Body of pancreas (tissue), 4 donors: Measurements from ENCODE around the gene SEMA4C. TPM values are rescaled to one million over a fixed set of nuclear protein-coding genes. Genes with fewer than 3 reads are reported as not detected.
A peak's percentile ranks its signal among the peaks of the same experiment; 100 is the strongest.

Source experiments
- ATAC-seq: fragments of 150-250 bp; one replicate; pipeline ENCODE4 v1.9.1; 2016
- DNase-seq, 4 donors: peaks; one replicate each; pipeline ENCODE4 v3.0.0-alpha.2; 2019
- H3K27ac ChIP-seq, 4 donors: fragments of 200-600 bp; sonication (generic); 1 replicate in 3 of 4; 2 replicates in 1 of 4; pipeline versions ENCODE4 v1.5.1 to v1.6.1; 2016 to 2019; ENCODE audit warnings: mild to moderate bottlenecking in 1 of 4, mixed read lengths in 1 of 4, moderate library complexity in 1 of 4
- H3K27me3 ChIP-seq, 2 donors: fragments of 200-600 bp; sonication (generic); one replicate each; pipeline ENCODE4 v1.6.0; 2016; ENCODE audit warnings: mild to moderate bottlenecking in 1 of 2
- H3K36me3 ChIP-seq, 2 donors: fragments of 200-600 bp; sonication (generic); replicated peaks in 1 of 2; 2 replicates each; pipeline ENCODE4 v1.5.1; 2016; ENCODE audit warnings: low read depth in 2 of 2; ENCODE audit not compliant: insufficient read depth in 1 of 2
- H3K4me1 ChIP-seq: fragments of 200-600 bp; sonication (generic); one replicate; pipeline ENCODE4 v1.6.0; 2016
- H3K4me3 ChIP-seq, 2 donors: fragments of 200-600 bp; sonication (generic); 1 replicate in 1 of 2; 2 replicates in 1 of 2; pipeline ENCODE4 v1.5.1; 2016 to 2019
- H3K9me3 ChIP-seq, 3 donors: fragments of 200-600 bp; sonication (generic); 1 replicate in 2 of 3; 2 replicates in 1 of 3; pipeline ENCODE4 v1.5.1; 2016
- CTCF ChIP-seq, 7 experiments: fragments of 450-650 bp in 4 of 7; fragments of 200-600 bp in 3 of 7; sonication (generic) in 3 of 7; IDR thresholded peaks; one replicate each; pipeline ENCODE4 v1.5.1; 2016 to 2019; ENCODE audit warnings: antibody characterized with exemption in 7 of 7
- POLR2A ChIP-seq, 3 donors: fragments of 450-650 bp; IDR thresholded peaks; one replicate each; pipeline ENCODE4 v1.6.1; 2016; ENCODE audit warnings: antibody characterized with exemption in 3 of 3, mild to moderate bottlenecking in 2 of 3
- WGBS, 2 donors: methylation state at CpG; one replicate each; pipeline ENCODE4 v1.1.5; 2017; 5-methylcytosine and 5-hydroxymethylcytosine counted together
- intact Hi-C: fragments of 100-400 bp; cut with DNase I; formaldehyde crosslinking; loops from one replicate; pipeline ENCODE4 v1.15.1; 2023
- total RNA-seq, 2 donors: library from RNA; depleted of rRNA; stranded (reverse); fragments of >200 nt; gene quantifications; one replicate each; pipeline ENCODE4 v1.1.0, GENCODE V29; 2016

Gene SEMA4C
- total RNA-seq, 2 donors from 2014 or later, result 11.2 to 13.7 TPM

- no peaks in the 10 kb centered on the region for H3K9me3 ChIP-seq
- no peaks in the 10 kb centered on the region for H3K36me3 ChIP-seq
- 33 to 63% methylated on average over 3 to 13 of the region's 13 CpGs for WGBS, 2 donors
- H3K27me3 ChIP-seq, result no peaks in the 10 kb centered on the region
- intact Hi-C loops, result no loop called here
- DNase-seq, result peak in 3 of 4 donors; percentile 34 to 63 (median 54)
- no peak for ATAC-seq
- TF ChIP-seq POLR2A (IDR thresholded peaks at IDR 0.05), result no peak
- H3K4me1 ChIP-seq, result peaks cover 62% of the 10 kb centered on the region
- peak overlapping the region; percentile 76 to 95 (median 82) for H3K27ac ChIP-seq
- peak overlapping the region; percentile 90 to 91 for H3K4me3 ChIP-seq
Observed at GRCh38 chr2:96870626-96871255, 861 bp upstream of the SEMA4C start.

- peak; percentile 66 for ATAC-seq
- Histone ChIP-seq H3K36me3 (peaks cover 0 to 6% of the 10 kb centered on the region in 2 donors), H3K27ac (peak overlapping the region; percentile 76 to 95 (median 82)), H3K27me3 (no peaks in the 10 kb centered on the region), H3K9me3 (no peaks in the 10 kb centered on the region), H3K4me1 (peaks cover 54% of the 10 kb centered on the region), H3K4me3 (peak overlapping the region; percentile 90 to 91)
- peak in 2 of 7 experiments; percentile 5 to 6 for TF ChIP-seq CTCF (IDR thresholded peaks at IDR 0.05)
- no peak for TF ChIP-seq POLR2A (IDR thresholded peaks at IDR 0.05)
- 0% methylated on average over 50 of the region's 64 CpGs; no CpG with 5 or more reads in 1 of the 2 donors for WGBS, 2 donors
- intact Hi-C loops, result no loop called here
- DNase-seq, result peak; percentile 71 to 85 (median 85)
Observed at GRCh38 chr2:96869281-96869821, 529 bp downstream of the SEMA4C start.

- Histone ChIP-seq H3K9me3 (no peaks in the 10 kb centered on the region), H3K36me3 (peaks cover 0 to 11% of the 10 kb centered on the region in 2 donors), H3K27ac (peak overlapping the region; percentile 76 to 95 (median 82)), H3K4me3 (peak overlapping the region; percentile 90 to 91), H3K27me3 (no peaks in the 10 kb centered on the region), H3K4me1 (peaks cover 48% of the 10 kb centered on the region)
- WGBS, 2 donors, result 0 to 1% methylated on average over 1 to 40 of the region's 76 CpGs
- peak; percentile 58 for ATAC-seq
- intact Hi-C loops, result no loop called here
- TF ChIP-seq CTCF (IDR thresholded peaks at IDR 0.05) (peak; percentile 46 to 79 (median 59)), POLR2A (IDR thresholded peaks at IDR 0.05) (peak; percentile 10 to 47 (median 37))
- peak; percentile 70 to 86 (median 82) for DNase-seq
Observed at GRCh38 chr2:96868555-96869280, 1.2 kb downstream of the SEMA4C start.

GRCh38 chr2:96867756-96868554 is 1.9 kb downstream of the SEMA4C start:
- Histone ChIP-seq H3K27ac (peak overlapping the region in 3 of 4 donors; percentile 78 to 95 (median 86)), H3K4me1 (peaks cover 40% of the 10 kb centered on the region), H3K27me3 (no peaks in the 10 kb centered on the region), H3K36me3 (peaks cover 0 to 12% of the 10 kb centered on the region in 2 donors), H3K9me3 (no peaks in the 10 kb centered on the region), H3K4me3 (peak overlapping the region; percentile 90 to 91)
- no peak for TF ChIP-seq CTCF (IDR thresholded peaks at IDR 0.05)
- no peak for TF ChIP-seq POLR2A (IDR thresholded peaks at IDR 0.05)
- intact Hi-C loops, result no loop called here
- 31 to 34% methylated on average over 15 to 27 of the region's 27 CpGs for WGBS, 2 donors
- no peak for ATAC-seq
- DNase-seq, result no peak
